ENCODE data around the gene CBARP.

DNA sequence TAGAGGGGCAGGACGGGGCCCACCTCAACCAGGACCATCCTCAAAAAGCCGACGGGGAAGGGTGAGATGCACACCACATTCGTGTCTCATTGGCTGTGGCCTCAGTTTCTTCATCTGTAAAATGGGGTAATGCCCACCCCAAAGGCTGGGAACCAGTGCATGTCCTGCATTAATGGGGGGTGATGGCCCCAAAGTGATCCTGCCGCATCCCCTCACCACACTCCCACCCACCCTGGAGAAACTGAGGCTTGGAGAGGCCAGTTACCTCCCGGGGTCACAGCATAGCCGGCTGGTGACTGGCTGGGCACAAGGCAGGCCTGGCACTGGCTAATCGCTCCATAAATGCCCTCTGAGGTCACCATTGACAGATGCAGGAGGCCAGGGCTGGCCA, 9.9 kb upstream of the CBARP start:
- TF ChIP-seq, protein P1, sequence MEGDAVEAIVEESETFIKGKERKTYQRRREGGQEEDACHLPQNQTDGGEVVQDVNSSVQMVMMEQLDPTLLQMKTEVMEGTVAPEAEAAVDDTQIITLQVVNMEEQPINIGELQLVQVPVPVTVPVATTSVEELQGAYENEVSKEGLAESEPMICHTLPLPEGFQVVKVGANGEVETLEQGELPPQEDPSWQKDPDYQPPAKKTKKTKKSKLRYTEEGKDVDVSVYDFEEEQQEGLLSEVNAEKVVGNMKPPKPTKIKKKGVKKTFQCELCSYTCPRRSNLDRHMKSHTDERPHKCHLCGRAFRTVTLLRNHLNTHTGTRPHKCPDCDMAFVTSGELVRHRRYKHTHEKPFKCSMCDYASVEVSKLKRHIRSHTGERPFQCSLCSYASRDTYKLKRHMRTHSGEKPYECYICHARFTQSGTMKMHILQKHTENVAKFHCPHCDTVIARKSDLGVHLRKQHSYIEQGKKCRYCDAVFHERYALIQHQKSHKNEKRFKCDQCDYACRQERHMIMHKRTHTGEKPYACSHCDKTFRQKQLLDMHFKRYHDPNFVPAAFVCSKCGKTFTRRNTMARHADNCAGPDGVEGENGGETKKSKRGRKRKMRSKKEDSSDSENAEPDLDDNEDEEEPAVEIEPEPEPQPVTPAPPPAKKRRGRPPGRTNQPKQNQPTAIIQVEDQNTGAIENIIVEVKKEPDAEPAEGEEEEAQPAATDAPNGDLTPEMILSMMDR (conservative IDR thresholded peaks at IDR 0.05), result no peak
- no peak for TF ChIP-seq EZH2 (IDR thresholded peaks at IDR 0.05; ENCODE audit: low read depth)

Measured in PC-9 (cell line).